GM21423 (cell line): ENCODE data around the gene GK.
A peak's percentile ranks its signal among the peaks of the same experiment; 100 is the strongest.
"Not testable (repeated sequence)": the region's sequence is repeated elsewhere in the genome, so short reads cannot be mapped to it uniquely, and the experiment has no call there.

ENCODE experiments used
- ATAC-seq: cut with Tn5 transposase; IDR thresholded peaks from one replicate; pipeline ENCODE4 v1.9.1; 2021; ENCODE audit warnings: mild to moderate bottlenecking, moderate library complexity; ENCODE audit not compliant: unreplicated experiment

Gene GK

GRCh38 chrX:30693999-30694650 lies 40.9 kb downstream of the GK start:
- no peak for ATAC-seq

GRCh38 chrX:30702736-30703135 lies 49.5 kb downstream of the GK start:
- ATAC-seq: no peak

DNA sequence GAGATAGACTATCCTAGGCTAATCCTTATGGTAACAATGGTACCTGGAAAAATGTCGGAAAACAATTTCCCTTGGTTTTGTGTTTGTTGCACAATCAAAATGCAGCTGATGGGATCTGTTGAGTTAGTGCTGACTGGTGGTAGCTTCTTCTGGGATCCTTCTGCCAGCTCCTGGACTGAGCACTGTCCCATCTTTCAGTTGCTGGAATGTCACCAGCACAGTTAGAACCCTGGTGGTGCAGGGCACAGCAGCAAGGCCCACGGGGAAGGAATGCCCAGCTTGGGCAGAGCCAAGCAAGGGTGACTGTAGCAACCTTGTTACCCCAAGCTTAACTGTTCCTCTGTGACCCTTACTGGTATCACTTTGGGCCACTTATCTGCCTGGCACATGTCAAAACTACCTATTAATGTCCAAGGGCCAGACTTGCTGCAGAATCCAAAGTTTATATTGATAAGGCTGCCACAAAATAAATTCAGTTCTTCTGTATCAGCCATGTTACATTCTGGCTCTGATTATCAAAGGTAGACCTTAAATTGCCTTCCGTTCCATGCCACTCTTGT lies 53.1 kb downstream of the GK start:
- no peak for ATAC-seq

- no peak for ATAC-seq
Observed at GRCh38 chrX:30712214-30712613, 59.0 kb downstream of the GK start.

GRCh38 chrX:30713061-30713525 lies 59.9 kb downstream of the GK start:
- peak; percentile 94 for ATAC-seq

GRCh38 chrX:30714138-30714537 lies 60.9 kb downstream of the GK start:
- peak; percentile 50 for ATAC-seq

- no peak for ATAC-seq
Observed at GRCh38 chrX:30715976-30716375, 62.8 kb downstream of the GK start.

DNA sequence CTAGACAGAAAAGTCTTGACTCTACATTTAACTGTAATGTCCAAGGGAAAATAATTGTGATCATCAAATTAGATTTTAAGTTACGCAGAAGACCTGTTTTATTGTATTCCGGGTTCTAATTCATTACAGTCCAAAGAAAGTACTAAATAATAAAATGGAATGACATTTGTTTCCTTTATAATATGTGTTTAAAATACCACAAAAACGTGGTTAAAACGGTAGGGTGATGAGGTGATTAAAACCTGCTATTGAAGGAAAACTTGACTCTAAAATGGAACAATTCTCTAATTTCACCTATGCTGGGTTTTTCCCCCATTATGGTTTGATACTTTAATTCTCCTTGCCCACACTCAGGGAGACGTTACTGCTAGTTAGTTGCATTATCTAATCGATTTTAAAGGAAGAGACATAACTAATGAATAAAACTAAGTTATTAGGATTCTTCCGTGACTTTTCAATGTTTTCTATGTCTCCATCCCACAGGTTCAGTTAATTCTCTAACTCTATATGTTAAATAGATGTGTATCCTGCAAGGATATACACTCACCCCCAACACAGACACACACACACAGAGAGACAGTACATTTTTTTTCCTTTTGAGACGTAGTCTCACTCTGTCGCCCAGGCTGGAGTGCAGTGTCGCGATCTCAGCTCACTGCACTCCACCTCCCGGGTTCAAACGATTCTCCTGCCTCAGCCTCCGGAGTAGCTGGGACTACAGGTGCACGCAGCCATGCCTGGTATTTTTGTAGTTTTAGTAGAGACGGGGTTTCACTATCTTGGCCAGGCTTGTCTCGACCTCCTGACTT lies 80.8 kb downstream of the GK start:
- ATAC-seq: no peak

DNA sequence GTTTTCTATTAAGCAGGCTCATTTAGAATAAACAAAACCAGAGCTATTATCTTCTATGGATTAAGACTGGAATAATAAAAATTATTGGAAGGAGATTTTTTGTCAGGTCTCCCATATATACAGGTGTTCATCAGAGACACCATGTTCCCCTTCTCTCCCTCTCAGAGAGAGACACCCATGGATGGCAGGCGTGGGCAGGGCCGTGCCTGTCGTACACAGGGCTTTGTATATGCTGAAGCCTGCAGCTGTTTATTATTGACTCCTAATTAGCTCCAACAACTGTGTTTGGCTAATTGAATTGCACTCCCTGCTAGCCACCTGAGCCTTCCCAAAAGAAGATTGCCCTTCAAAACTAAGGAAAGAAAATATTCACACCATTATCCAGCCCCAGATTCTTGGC lies 81.6 kb downstream of the GK start:
- no peak for ATAC-seq

GRCh38 chrX:30735839-30736238 lies 82.6 kb downstream of the GK start:
- ATAC-seq: peak; percentile 94

- ATAC-seq: no peak
Observed at GRCh38 chrX:30741545-30741944, 88.3 kb downstream of the GK start.

- no peak for ATAC-seq
Observed at GRCh38 chrX:30748342-30748960, 95.2 kb downstream of the GK start.

DNA sequence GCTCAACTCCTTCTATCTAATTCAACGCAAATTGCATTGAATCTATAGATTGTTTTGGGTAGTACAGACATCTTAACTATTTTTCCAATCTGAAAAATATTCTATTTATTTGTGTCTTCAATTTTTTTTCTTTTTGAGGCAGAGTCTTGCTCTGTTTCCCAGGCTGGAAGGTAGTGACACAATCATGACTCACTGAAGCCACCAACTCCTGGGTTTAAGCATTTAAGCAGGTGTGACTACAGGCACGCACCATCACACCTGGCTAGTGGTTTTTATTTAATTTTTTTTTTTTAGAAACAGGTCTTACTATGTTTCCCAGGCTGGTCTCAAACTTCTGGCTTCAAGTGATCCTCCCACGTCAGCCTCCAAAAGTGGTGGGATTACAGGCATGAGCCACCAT lies 98.3 kb downstream of the GK start:
- no peak for ATAC-seq

DNA sequence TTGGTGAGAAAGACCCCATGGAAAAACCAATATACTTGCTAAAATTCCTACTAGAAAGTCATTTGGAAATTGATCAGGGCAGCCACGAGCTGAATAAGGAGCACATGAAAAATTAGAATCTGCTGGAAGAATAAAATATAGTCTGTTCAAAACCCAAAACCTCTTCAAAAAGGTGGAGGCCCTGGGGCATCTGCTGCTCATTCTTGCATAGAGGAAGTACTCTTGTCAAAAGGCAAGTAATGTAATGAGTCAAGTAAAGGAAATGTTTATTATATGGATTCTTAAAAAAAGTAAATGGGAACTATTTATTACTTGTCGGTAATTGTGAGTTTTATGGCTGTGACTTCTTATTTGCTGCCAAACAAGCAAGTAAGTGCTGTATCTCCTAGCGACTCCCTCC lies 109.5 kb downstream of the GK start:
- ATAC-seq: no peak

DNA sequence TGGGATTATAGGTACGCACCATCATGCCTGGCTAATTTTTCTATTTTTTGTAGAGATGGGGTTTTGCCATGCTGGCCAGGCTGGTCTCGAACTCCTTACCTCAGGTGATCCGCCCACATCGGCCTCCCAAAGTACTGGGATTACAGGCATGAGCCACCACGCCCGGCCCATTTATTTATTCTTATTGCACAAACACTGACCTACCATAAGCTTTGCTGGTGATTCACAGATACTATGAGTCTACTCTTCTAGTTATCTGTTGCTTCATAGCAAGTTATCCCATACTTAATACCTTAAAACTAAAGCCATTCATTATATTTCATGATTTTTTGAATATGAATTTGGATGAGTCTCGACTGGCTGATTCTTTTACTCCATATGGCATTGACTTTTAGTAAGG lies 120.5 kb downstream of the GK start:
- not testable (repeated sequence) for ATAC-seq

- no peak for ATAC-seq
Observed at GRCh38 chrX:30777575-30777974, 124.4 kb downstream of the GK start.

GRCh38 chrX:30779453-30780030 lies 126.3 kb downstream of the GK start:
- ATAC-seq: no peak
